ENCODE data around the gene ZBTB45. TPM values are rescaled to one million over a fixed set of nuclear protein-coding genes. Genes with fewer than 3 reads are reported as not detected.
A peak's percentile ranks its signal among the peaks of the same experiment; 100 is the strongest.

Gene ZBTB45
- polyA plus RNA-seq, 3 donors: 2.2 to 5.3 (median 2.6) TPM

DNA sequence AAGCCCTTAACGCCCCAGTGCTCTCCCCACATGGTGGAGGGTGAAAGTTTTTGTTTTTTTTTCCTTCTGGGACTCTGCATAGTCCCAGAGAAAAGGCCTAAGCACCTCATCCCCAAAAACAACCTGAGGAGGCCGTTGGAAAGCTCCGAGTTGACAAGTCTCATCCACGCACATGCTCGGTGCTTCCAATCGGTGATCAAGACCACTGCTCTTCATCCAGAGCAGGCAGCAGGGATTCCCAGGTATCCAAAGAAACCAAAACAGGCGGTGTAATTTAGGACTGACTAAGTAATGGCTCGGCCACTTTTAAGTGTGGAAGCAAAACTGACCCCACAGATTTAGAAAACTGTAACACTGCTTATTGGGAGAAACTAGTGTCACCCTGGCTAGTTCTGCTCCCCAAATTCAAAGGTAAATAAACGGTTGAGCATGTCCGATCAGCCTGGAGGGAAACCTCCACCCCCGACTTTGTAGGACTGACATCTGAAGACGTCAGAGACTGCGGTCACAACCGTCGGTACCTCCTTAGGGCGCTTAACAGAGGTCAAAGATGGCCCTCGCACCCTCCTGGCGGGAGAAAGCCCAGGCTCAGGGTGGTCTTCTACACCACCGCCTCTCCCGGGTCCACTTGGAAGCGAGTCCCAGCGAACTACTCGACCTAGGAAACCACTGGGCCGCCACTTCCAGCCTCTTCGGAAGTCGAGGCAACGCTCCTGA, 44.5 kb downstream of the ZBTB45 start:
- TF ChIP-seq, protein P1, sequence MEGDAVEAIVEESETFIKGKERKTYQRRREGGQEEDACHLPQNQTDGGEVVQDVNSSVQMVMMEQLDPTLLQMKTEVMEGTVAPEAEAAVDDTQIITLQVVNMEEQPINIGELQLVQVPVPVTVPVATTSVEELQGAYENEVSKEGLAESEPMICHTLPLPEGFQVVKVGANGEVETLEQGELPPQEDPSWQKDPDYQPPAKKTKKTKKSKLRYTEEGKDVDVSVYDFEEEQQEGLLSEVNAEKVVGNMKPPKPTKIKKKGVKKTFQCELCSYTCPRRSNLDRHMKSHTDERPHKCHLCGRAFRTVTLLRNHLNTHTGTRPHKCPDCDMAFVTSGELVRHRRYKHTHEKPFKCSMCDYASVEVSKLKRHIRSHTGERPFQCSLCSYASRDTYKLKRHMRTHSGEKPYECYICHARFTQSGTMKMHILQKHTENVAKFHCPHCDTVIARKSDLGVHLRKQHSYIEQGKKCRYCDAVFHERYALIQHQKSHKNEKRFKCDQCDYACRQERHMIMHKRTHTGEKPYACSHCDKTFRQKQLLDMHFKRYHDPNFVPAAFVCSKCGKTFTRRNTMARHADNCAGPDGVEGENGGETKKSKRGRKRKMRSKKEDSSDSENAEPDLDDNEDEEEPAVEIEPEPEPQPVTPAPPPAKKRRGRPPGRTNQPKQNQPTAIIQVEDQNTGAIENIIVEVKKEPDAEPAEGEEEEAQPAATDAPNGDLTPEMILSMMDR (IDR thresholded peaks at IDR 0.05): no peak
- H3K9ac ChIP-seq (ENCODE audit: insufficient read depth, low read length, poor library complexity, severe bottlenecking): peak overlapping the region; percentile 70
- H3K27ac ChIP-seq (ENCODE audit: low read depth in 1 of 2, low read length in 2 of 2): peak overlapping the region; percentile 80 to 89
- H4K20me1 ChIP-seq (ENCODE audit: insufficient read depth, low read length): no peaks in the 10 kb centered on the region
- Mint-ChIP-seq H3K9me3 (peaks cover 0 to under 1% (median 0%) of the 10 kb centered on the region in 7 donors), H3K4me3 (peak overlapping the region; percentile 86 to 95), H3K36me3 (peaks cover 32% of the 10 kb centered on the region in 2 donors), H3K27me3 (ENCODE audit: low read depth in 3 of 3) (peaks cover 2 to 6% (median 2%) of the 10 kb centered on the region in 3 donors), H3K27ac (peak overlapping the region; percentile 94 to 99 (median 98)), H3K4me1 (peaks cover 17% of the 10 kb centered on the region)
- no peaks in the 10 kb centered on the region for H3K27me3 ChIP-seq (ENCODE audit: control insufficient read depth in 2 of 2, insufficient read depth in 2 of 2, low read length in 2 of 2)
- peak overlapping the region; percentile 88 for H3K4me2 ChIP-seq (replicated peaks; ENCODE audit: extremely low read depth, low read length, poor library complexity, severe bottlenecking)
- no peak for DNase-seq
- H3K79me2 ChIP-seq (ENCODE audit: insufficient read depth, low read length): no peaks in the 10 kb centered on the region
- H3K4me3 ChIP-seq (replicated peaks in 1 of 3; ENCODE audit: low read depth in 2 of 3, low read length in 3 of 3): peak overlapping the region; percentile 54 to 81 (median 68)
- WGBS (ENCODE audit: insufficient coverage): 20% methylated on average over 23 of the region's 27 CpGs
- H2AFZ ChIP-seq (ENCODE audit: insufficient read depth, low read depth, low read length, poor library complexity, severe bottlenecking): peak overlapping the region; percentile 92
- H3K9me3 ChIP-seq (replicated peaks in 1 of 2; ENCODE audit: control insufficient read depth in 1 of 2, insufficient read depth in 1 of 2, low read length in 2 of 2): no peaks in the 10 kb centered on the region
- peaks cover 23 to 25% of the 10 kb centered on the region in 2 donors for H3K36me3 ChIP-seq (replicated peaks in 1 of 2; ENCODE audit: control insufficient read depth in 1 of 2, insufficient read depth in 2 of 2, low read length in 2 of 2)
- H3K4me1 ChIP-seq (ENCODE audit: control insufficient read depth in 1 of 2, insufficient read depth in 2 of 2, low read length in 2 of 2): peaks cover 14 to 21% of the 10 kb centered on the region in 2 donors
- intact Hi-C loops (cut with micrococcal nuclease): no loop called here

DNA sequence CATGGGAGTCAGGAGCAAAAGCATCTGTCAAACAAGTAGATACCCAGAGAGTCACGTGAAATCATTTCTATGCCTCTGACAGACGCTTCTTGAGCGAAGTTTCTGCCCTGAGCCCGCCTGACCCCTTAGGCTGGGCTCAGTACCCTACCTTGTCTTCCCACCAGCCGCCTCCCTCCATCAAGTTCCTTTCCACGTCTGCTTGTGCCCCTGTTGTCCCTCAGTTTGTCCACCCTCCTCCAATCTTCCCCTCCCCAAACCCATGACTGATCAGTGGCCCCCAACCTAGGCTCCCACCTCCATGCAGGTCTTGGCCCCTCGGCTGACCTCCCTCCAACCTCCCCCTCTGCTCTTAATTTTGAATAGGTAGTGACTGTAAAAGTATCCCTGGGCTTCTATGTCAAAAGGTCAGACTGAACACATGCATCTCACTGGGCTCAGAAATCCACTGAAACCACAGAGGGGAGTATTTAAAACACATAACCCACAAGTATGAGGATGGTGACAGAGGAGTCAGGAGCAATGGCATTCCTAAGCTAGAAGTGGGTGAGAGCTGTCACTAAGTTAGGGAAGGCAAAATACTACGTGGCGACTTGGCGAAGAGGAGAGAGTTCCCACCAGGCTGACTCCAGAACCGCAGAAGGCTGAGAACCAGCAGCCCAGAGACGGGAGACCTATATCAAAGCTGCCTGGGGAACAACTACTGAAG, 45.2 kb downstream of the ZBTB45 start:
- intact Hi-C loops (cut with micrococcal nuclease): no loop called here
- Histone ChIP-seq H3K4me3 (replicated peaks in 1 of 3; ENCODE audit: low read depth in 2 of 3, low read length in 3 of 3) (no peak overlapping the region), H3K27me3 (ENCODE audit: control insufficient read depth in 2 of 2, insufficient read depth in 2 of 2, low read length in 2 of 2) (no peaks in the 10 kb centered on the region), H4K20me1 (ENCODE audit: insufficient read depth, low read length) (no peaks in the 10 kb centered on the region), H3K4me1 (ENCODE audit: control insufficient read depth in 1 of 2, insufficient read depth in 2 of 2, low read length in 2 of 2) (peaks cover 14 to 21% of the 10 kb centered on the region in 2 donors), H3K27ac (ENCODE audit: low read depth in 1 of 2, low read length in 2 of 2) (no peak overlapping the region), H2AFZ (ENCODE audit: insufficient read depth, low read depth, low read length, poor library complexity, severe bottlenecking) (no peak overlapping the region), H3K79me2 (ENCODE audit: insufficient read depth, low read length) (no peaks in the 10 kb centered on the region), H3K36me3 (replicated peaks in 1 of 2; ENCODE audit: control insufficient read depth in 1 of 2, insufficient read depth in 2 of 2, low read length in 2 of 2) (peaks cover 28 to 29% of the 10 kb centered on the region in 2 donors), H3K9me3 (replicated peaks in 1 of 2; ENCODE audit: control insufficient read depth in 1 of 2, insufficient read depth in 1 of 2, low read length in 2 of 2) (no peaks in the 10 kb centered on the region), H3K9ac (ENCODE audit: insufficient read depth, low read length, poor library complexity, severe bottlenecking) (no peak overlapping the region), H3K4me2 (replicated peaks; ENCODE audit: extremely low read depth, low read length, poor library complexity, severe bottlenecking) (no peak overlapping the region)
- no peak for DNase-seq
- peaks cover 17% of the 10 kb centered on the region for H3K4me1 Mint-ChIP-seq
- H3K27ac Mint-ChIP-seq: peak overlapping the region in 5 of 7 donors; percentile 33 to 98 (median 73)
- H3K4me3 Mint-ChIP-seq: no peak overlapping the region
- WGBS (ENCODE audit: insufficient coverage): 90% methylated on average over 10 of the region's 12 CpGs
- H3K9me3 Mint-ChIP-seq: peaks cover 0 to 3% (median 0%) of the 10 kb centered on the region in 7 donors
- H3K36me3 Mint-ChIP-seq: peaks cover 36 to 37% of the 10 kb centered on the region in 2 donors
- TF ChIP-seq, protein P1 (IDR thresholded peaks at IDR 0.05): no peak
- H3K27me3 Mint-ChIP-seq (ENCODE audit: low read depth in 3 of 3): peaks cover 2 to 6% (median 2%) of the 10 kb centered on the region in 3 donors

All from CD14-positive monocyte (primary cell).